Hematopoietic multipotent progenitor cell (in vitro differentiated cells): ENCODE data around the gene PLXNB2. TPM values are rescaled to one million over a fixed set of nuclear protein-coding genes. Genes with fewer than 3 reads are reported as not detected.

ENCODE experiments used
- DNase-seq, 3 donors: peaks; one replicate each; pipeline ENCODE4 v3.0.0-alpha.2; 2011 to 2015; ENCODE audit warnings: low read depth in 2 of 3, low spot score in 2 of 3
- total RNA-seq: library from RNA; depleted of rRNA; stranded (reverse); fragments of >200 nt; gene quantifications from one replicate; pipeline ENCODE4 v1.2.3, GENCODE V29; 2012

Gene PLXNB2
- total RNA-seq, 1 donor, result 91.8 TPM

GRCh38 chr22:50269573-50269969, 37.9 kb downstream of the PLXNB2 start:
- DNase-seq, result no peak

- DNase-seq, result no peak
Measured at GRCh38 chr22:50268655-50269113, 38.8 kb downstream of the PLXNB2 start.

- DNase-seq, result peak in 2 of 3 donors; percentile 68 to 71
Measured at GRCh38 chr22:50267591-50268390, 39.7 kb downstream of the PLXNB2 start.

- DNase-seq, result no peak
Measured at GRCh38 chr22:50266994-50267393, 40.5 kb downstream of the PLXNB2 start.

- no peak for DNase-seq
Measured at GRCh38 chr22:50264946-50265669, 42.3 kb downstream of the PLXNB2 start.

- DNase-seq, result no peak
Measured at GRCh38 chr22:50264104-50264745, 43.2 kb downstream of the PLXNB2 start.

- DNase-seq, result no peak
Measured at GRCh38 chr22:50262973-50263617, 44.4 kb downstream of the PLXNB2 start.

- peak in 1 of 3 donors; percentile 42 for DNase-seq
Measured at GRCh38 chr22:50262460-50262911, 45.0 kb downstream of the PLXNB2 start.

GRCh38 chr22:50261615-50262459, 45.6 kb downstream of the PLXNB2 start, which contains the start of gene MAPK12:
TSS of gene MAPK12 (minus strand) at chr22:50261683. CDS start at chr22:50261509, 174 bp downstream.
- no peak for DNase-seq

GRCh38 chr22:50260801-50261614, 46.4 kb downstream of the PLXNB2 start:
- DNase-seq, result peak in 1 of 3 donors; percentile 39

GRCh38 chr22:50260434-50260800, 47.0 kb downstream of the PLXNB2 start:
- no peak for DNase-seq

GRCh38 chr22:50259302-50259701, 48.1 kb downstream of the PLXNB2 start:
- no peak for DNase-seq

GRCh38 chr22:50258361-50259292, 48.8 kb downstream of the PLXNB2 start:
- no peak for DNase-seq

GRCh38 chr22:50257451-50258360, 49.7 kb downstream of the PLXNB2 start:
- DNase-seq, result no peak

- DNase-seq, result no peak
Measured at GRCh38 chr22:50257041-50257440, 50.4 kb downstream of the PLXNB2 start.

- DNase-seq, result no peak
Measured at GRCh38 chr22:50256258-50256862, 51.1 kb downstream of the PLXNB2 start.
